GM18505 (cell line): ENCODE results near the gene ACSBG1.
"Not testable (repeated sequence)": the region's sequence is repeated elsewhere in the genome, so short reads cannot be mapped to it uniquely, and the experiment has no call there.

ENCODE experiments used
- ATAC-seq: cut with Tn5 transposase; IDR thresholded peaks from one replicate; pipeline ENCODE4 v1.9.1; 2021; ENCODE audit not compliant: unreplicated experiment
- POLR2A ChIP-seq: IDR thresholded peaks from 4 replicates; pipeline ENCODE4 v1.6.1; 2011; ENCODE audit warnings: borderline replicate concordance; ENCODE audit not compliant: insufficient read depth, insufficient read length; ENCODE audit errors: extremely low read depth

ACSBG1 gene

GRCh38 chr15:78264304-78265136 lies 30.2 kb upstream of the ACSBG1 start, which contains the start of gene DNAJA4:
TSS of gene DNAJA4 (plus strand) at chr15:78264562. CDS start at chr15:78264764, 202 bp downstream.
- TF ChIP-seq POLR2A, result no peak

DNA sequence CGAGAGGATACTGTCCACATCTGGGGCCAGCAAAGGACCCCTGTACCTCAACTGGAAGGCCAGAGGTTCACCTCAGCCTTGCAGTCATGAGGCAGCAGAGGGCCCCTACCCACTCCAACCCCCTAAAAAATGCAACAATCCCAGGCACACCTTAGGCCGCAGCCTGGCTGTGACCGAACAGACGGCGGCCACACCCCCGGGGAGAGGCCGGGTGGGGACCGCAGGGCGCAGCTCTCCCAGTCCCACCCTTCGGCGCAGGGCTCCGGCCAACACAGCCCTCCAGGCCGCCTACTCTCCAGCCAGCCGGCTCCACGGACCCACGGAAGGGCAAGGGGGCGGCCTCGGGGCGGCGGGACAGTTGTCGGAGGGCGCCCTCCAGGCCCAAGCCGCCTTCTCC lies 29.5 kb upstream of the ACSBG1 start:
- TF ChIP-seq POLR2A, result no peak
- no peak for ATAC-seq

More at GRCh38 chr15:78264304-78265136, 30.2 kb upstream of the ACSBG1 start, which contains the start of gene DNAJA4:
- ATAC-seq, result no peak

DNA sequence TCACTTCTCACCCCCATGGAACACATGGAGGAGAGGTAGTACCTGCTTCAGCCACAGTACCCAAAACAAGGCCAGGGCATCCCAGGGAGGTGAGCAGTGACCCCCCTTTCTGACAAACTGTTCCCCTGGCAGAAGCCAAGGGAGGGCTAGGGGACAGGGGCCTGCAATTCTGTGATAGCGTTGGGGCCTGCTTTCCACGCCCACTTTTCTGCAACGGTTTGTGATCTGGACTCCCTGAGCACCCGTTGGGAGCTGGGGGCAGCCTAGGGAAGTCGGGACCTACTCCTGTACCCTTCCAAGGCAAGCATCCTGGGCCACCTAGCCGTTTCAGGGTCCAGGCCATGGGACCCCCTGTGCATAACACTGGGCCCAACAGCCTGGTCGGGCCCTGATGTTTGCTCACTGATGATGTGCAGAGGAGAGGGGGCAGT lies 29.0 kb upstream of the ACSBG1 start:
- TF ChIP-seq POLR2A, result no peak
- ATAC-seq, result no peak

- no peak for ATAC-seq
- TF ChIP-seq POLR2A, result no peak
Observed at GRCh38 chr15:78261062-78261461, 26.7 kb upstream of the ACSBG1 start.

GRCh38 chr15:78260489-78260888 lies 26.1 kb upstream of the ACSBG1 start:
- no peak for ATAC-seq
- no peak for TF ChIP-seq POLR2A

GRCh38 chr15:78259232-78259631 lies 24.9 kb upstream of the ACSBG1 start:
- no peak for ATAC-seq
- no peak for TF ChIP-seq POLR2A

- no peak for ATAC-seq
- no peak for TF ChIP-seq POLR2A
Observed at GRCh38 chr15:78257681-78258080, 23.3 kb upstream of the ACSBG1 start.

DNA sequence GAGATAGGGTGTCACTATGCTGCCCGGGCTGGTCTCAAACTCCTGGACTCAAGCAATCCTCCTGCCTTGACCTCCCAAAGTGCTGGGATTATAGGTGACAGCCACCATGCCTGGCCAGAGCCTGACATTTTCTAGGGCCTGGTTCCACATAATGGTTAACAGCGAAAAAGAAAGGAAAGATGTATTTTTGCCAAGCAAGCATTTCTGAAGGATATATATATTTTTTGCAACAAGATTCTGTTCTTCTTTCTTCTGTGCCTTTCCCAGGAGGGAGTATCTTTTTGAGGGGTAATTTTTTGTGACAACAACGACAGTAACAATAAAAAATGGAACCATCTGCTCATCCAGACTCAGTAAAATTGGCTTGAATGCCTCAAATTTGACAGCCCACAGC lies 21.7 kb upstream of the ACSBG1 start:
- ATAC-seq, result no peak
- TF ChIP-seq POLR2A, result no peak

DNA sequence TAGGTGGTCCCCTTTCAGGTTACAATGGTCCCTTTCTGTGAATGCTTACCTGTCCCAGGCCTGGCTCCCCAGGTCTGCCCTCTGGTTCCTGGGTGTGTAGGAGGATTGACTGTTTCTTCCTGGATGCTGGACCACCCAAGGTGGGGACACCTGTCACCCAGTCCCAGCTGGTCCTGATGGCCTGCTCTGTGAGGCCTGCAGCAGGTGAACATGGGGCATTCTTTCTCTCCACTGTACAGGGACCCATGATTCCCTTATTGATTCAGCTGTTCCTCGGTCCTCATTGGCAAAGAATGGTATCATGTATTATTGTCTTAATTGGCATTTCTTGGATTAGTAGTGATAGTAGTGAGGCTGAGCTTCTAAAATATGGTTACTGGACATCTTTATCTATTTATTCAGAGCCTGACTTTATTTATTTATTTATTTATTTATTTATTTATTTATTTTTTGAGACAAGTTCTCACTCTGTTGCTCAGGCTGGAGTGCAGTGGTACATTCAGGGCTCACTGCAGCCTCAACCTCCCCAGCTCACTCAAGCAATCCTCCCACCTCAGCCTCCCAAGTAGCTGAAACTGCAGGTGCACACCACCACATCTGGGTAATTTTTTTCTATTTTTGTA lies 21.2 kb upstream of the ACSBG1 start:
- TF ChIP-seq POLR2A, result no peak
- ATAC-seq, result no peak

GRCh38 chr15:78251136-78251535 lies 16.8 kb upstream of the ACSBG1 start:
- ATAC-seq, result no peak
- no peak for TF ChIP-seq POLR2A

DNA sequence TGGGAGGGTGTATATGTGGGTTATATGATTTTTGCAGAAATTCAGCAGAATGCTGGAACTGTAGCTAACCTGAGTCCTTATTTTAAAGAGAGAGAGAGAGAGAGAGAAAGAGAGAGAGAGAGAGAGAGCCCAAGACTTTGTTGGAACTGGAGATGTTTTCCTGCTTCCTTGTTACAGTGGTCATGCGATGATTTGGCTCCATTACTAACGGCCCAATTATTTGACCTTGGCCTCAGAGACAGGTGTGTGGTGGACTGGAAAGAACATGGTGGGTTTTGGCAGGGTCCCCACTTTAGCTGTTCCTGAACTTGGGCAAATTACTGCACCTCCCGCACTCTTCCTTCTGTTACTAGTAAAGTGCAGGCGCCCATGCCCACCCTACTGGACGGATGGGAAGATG lies 14.8 kb upstream of the ACSBG1 start:
- ATAC-seq, result no peak
- no peak for TF ChIP-seq POLR2A

DNA sequence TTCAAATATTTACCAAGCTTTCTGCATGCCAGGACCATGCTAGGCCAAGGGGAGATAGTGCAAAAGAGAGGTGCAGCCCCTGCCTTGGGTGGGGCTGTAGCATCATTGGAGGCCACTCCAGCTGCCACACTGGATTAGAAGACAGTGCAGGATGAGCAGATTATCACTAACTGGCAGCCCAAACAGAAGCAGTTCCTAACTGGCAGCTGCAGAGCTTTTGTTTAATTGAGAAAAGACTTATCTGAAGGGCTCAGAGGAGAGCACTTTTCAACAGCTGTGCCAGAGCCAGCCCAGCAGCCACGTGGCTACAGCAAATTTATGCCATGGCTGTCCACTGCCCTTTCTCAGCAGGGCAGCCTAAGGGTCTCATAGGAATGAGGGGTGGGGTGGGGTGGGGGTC lies 13.5 kb upstream of the ACSBG1 start:
- ATAC-seq, result no peak
- no peak for TF ChIP-seq POLR2A

GRCh38 chr15:78245976-78246620 lies 11.7 kb upstream of the ACSBG1 start:
- ATAC-seq, result not testable (repeated sequence)

DNA sequence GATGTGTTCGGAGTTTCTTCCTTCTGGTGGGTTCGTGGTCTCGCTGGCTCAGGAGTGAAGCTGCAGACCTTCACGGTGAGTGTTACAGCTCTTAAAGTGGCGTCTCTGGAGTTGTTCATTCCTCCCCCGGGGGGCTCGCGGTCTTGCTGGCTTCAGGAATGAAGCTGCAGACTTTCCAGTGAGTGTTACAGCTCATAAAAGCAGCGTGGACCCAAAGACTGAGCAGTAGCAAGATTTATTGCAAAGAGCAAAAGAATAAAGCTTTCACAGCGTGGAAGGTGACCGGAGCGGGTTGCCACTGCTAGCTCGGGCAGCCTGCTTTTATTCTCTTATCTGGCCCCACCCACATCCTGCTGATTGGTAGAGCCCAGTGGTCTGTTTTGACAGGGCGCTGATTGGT lies 11.0 kb upstream of the ACSBG1 start:
- ATAC-seq, result not testable (repeated sequence)
